ENCODE measurements around the gene PHF20.

- TF ChIP-seq CTCF (IDR thresholded peaks at IDR 0.05) = no peak
- TF ChIP-seq POLR2A (IDR thresholded peaks at IDR 0.05) = no peak
- TF ChIP-seq EP300 (IDR thresholded peaks at IDR 0.05) = no peak
- TF ChIP-seq POLR2AphosphoS5 (IDR thresholded peaks at IDR 0.05) = no peak
These were observed 141.1 kb downstream of the PHF20 start for GRCh38 chr20:35912881-35913280.

Data from gastroesophageal sphincter (tissue), 3 donors.